K562 (cell line): Measurements from ENCODE around the gene GPATCH4. TPM values are rescaled to one million over a fixed set of nuclear protein-coding genes. Genes with fewer than 3 reads are reported as not detected.
A peak's percentile ranks its signal among the peaks of the same experiment; 100 is the strongest.

ENCODE experiments used
- CEBPG ChIP-seq, 3 experiments: fragments of 200-800 bp in 1 of 3; sonication (Bioruptor generic) in 1 of 3; sonication (generic) in 1 of 3; formaldehyde crosslinking in 1 of 3; IDR thresholded peaks in 2 of 3; conservative IDR thresholded peaks in 1 of 3; 2 replicates each; pipeline versions ENCODE4 v1.6.1 to v1.8.0; 2016 to 2022; ENCODE audit warnings: missing compliant biosample characterization in 2 of 3, missing genetic modification characterization in 2 of 3, mild to moderate bottlenecking in 1 of 3, missing genetic modification reagents in 1 of 3
- DPF2 ChIP-seq: fragments of 450-650 bp; IDR thresholded peaks from 2 replicates; pipeline ENCODE4 v1.6.1; 2016
- HEY1 ChIP-seq: fragments of 250-450 bp; sonication (Bioruptor Pico); IDR thresholded peaks from 2 replicates; pipeline ENCODE4 v1.5.0; 2020; ENCODE audit warnings: mild to moderate bottlenecking, moderate library complexity, borderline replicate concordance
- MCM2 ChIP-seq: fragments of 450-650 bp; IDR thresholded peaks from 2 replicates; pipeline ENCODE4 v1.6.1; 2017; ENCODE audit warnings: low read depth, mild to moderate bottlenecking
- NCOA4 ChIP-seq: fragments of 450-650 bp; IDR thresholded peaks from 2 replicates; pipeline ENCODE4 v1.6.1; 2018; ENCODE audit warnings: mild to moderate bottlenecking; ENCODE audit not compliant: partially characterized antibody
- NFATC3 ChIP-seq: fragments of 450-650 bp; IDR thresholded peaks from 2 replicates; pipeline ENCODE4 v1.6.1; 2017; ENCODE audit warnings: mild to moderate bottlenecking
- NFE2 ChIP-seq: IDR thresholded peaks from 2 replicates; pipeline ENCODE4 v1.6.1; 2014; ENCODE audit warnings: antibody characterized with exemption, low read depth
- RUNX1 ChIP-seq: sonication (generic); IDR thresholded peaks from 2 replicates; pipeline ENCODE4 v1.6.1; 2016; ENCODE audit warnings: antibody characterized with exemption, low read depth
- SMARCA5 ChIP-seq: fragments of 450-650 bp; IDR thresholded peaks from 2 replicates; pipeline ENCODE4 v1.6.1; 2016
- SMARCC2 ChIP-seq: fragments of 450-650 bp; IDR thresholded peaks from 2 replicates; pipeline ENCODE4 v1.6.1; 2017; ENCODE audit warnings: antibody characterized with exemption, moderate library complexity, mild to moderate bottlenecking, low read depth
- SMC3 ChIP-seq: conservative IDR thresholded peaks from 2 replicates; pipeline ENCODE4 v1.6.1; 2011; ENCODE audit warnings: low read depth, low read length, improper control_type of control experiment; ENCODE audit not compliant: insufficient read depth
- TAL1 ChIP-seq: fragments of 450-650 bp; IDR thresholded peaks from 2 replicates; pipeline ENCODE4 v1.6.1; 2016; ENCODE audit warnings: mild to moderate bottlenecking
- TBL1XR1 ChIP-seq, 2 experiments: IDR thresholded peaks; 2 replicates each; pipeline ENCODE4 v1.6.1; 2012; ENCODE audit warnings: improper control_type of control experiment in 2 of 2, low read length in 2 of 2, mild to moderate bottlenecking in 1 of 2
- YY1 ChIP-seq, 3 experiments: IDR thresholded peaks; 2 replicates each; pipeline ENCODE4 v1.6.1; 2011; ENCODE audit warnings: low read length in 2 of 3, mild to moderate bottlenecking in 2 of 3, moderate library complexity in 2 of 3, borderline replicate concordance in 1 of 3, control low read depth in 1 of 3, low read depth in 1 of 3; ENCODE audit not compliant: insufficient read depth in 3 of 3, insufficient replicate concordance in 2 of 3, control insufficient read depth in 1 of 3, insufficient read length in 1 of 3; ENCODE audit errors: extremely low read depth in 1 of 3
- ZNF121 ChIP-seq: sonication (generic); formaldehyde crosslinking; conservative IDR thresholded peaks from 2 replicates; pipeline ENCODE4 v1.8.0; 2022; ENCODE audit warnings: missing genetic modification reagents
- ZNF212 ChIP-seq: fragments of 450-650 bp; formaldehyde crosslinking; IDR thresholded peaks from 2 replicates; pipeline ENCODE4 v1.4.0; 2020; ENCODE audit warnings: mild to moderate bottlenecking
- ZNF24 ChIP-seq: fragments of 450-650 bp; IDR thresholded peaks from 2 replicates; pipeline ENCODE4 v1.6.1; 2016
- ZNF384 ChIP-seq: IDR thresholded peaks from 2 replicates; pipeline ENCODE4 v1.6.1; 2012; ENCODE audit warnings: low read depth, low read length, improper control_type of control experiment
- ZNF76 ChIP-seq: fragments of 250-450 bp; sonication (Bioruptor Pico); IDR thresholded peaks from 2 replicates; pipeline ENCODE4 v1.4.0; 2020; ENCODE audit warnings: mild to moderate bottlenecking, moderate library complexity, borderline replicate concordance
- polyA plus RNA-seq, 8 experiments: library from polyadenylated mRNA; depleted of rRNA in 4 of 8; stranded (reverse) in 5 of 8; unstranded in 3 of 8; fragments of >200 nt; fragmentation: Nextera tagmentation in 2 of 8; fragmentation: Illumina TruSeq in 1 of 8; extraction: Ambion mirVana in 2 of 8; extraction: Trizol in 1 of 8; gene quantifications; 2 replicates each; pipeline versions ENCODE4 v1.2.1 to v1.2.3, GENCODE V29; 2011 to 2014; ENCODE audit warnings: inconsistent platforms in 1 of 8, missing spikeins in 1 of 8
- total RNA-seq, 7 experiments: library from RNA; depleted of rRNA in 6 of 7; stranded (reverse); fragments of >200 nt in 6 of 7; fragmentation: Illumina TruSeq in 2 of 7; extraction: Trizol in 2 of 7; gene quantifications; 2 replicates each; pipeline versions ENCODE4 v1.2.1 to v1.2.3, GENCODE V29; 2011 to 2021; ENCODE audit warnings: low replicate concordance in 1 of 7
- TF ChIP-seq, protein P1 (sequence below): IDR thresholded peaks from 2 replicates; pipeline ENCODE4 v1.6.1; 2011; ENCODE audit warnings: borderline replicate concordance, low read depth, mild to moderate bottlenecking, moderate library complexity, low read length; ENCODE audit not compliant: insufficient read depth, poor library complexity, severe bottlenecking
- TF ChIP-seq, protein P2 (sequence below): conservative IDR thresholded peaks from 2 replicates; pipeline ENCODE4 v1.6.1; 2011; ENCODE audit warnings: low read depth, mild to moderate bottlenecking, low read length; ENCODE audit not compliant: control insufficient read depth
- TF ChIP-seq, protein P3 (sequence below): fragments of 450-650 bp; IDR thresholded peaks from one replicate; pipeline ENCODE4 v1.6.1; 2018; ENCODE audit warnings: mild to moderate bottlenecking, moderate library complexity; ENCODE audit not compliant: partially characterized antibody

Gene GPATCH4
- total and polyA plus RNA-seq, 9 of the 15 experiments (the other 6 are each of a cell fraction or from before 2014, with no cell fraction given) = 43.7 to 105 (median 76.5) TPM

GRCh38 chr1:156571261-156571852 lies 29.9 kb downstream of the GPATCH4 start (continued):
- TF ChIP-seq, protein P1, sequence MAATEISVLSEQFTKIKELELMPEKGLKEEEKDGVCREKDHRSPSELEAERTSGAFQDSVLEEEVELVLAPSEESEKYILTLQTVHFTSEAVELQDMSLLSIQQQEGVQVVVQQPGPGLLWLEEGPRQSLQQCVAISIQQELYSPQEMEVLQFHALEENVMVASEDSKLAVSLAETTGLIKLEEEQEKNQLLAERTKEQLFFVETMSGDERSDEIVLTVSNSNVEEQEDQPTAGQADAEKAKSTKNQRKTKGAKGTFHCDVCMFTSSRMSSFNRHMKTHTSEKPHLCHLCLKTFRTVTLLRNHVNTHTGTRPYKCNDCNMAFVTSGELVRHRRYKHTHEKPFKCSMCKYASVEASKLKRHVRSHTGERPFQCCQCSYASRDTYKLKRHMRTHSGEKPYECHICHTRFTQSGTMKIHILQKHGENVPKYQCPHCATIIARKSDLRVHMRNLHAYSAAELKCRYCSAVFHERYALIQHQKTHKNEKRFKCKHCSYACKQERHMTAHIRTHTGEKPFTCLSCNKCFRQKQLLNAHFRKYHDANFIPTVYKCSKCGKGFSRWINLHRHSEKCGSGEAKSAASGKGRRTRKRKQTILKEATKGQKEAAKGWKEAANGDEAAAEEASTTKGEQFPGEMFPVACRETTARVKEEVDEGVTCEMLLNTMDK = no peak
- TF ChIP-seq RUNX1 = no peak
- TF ChIP-seq MCM2 = no peak
- no peak for TF ChIP-seq SMC3
- TF ChIP-seq NCOA4 = no peak
- TF ChIP-seq CEBPG (CRISPR knock-in tag; IDR thresholded peaks at IDR 0.05) = no peak; the same call in 1 of the 2 replicates
- no peak for TF ChIP-seq CEBPG (tag; conservative IDR thresholded peaks at IDR 0.05 in 1 of 2, IDR thresholded peaks at IDR 0.05 in 1 of 2)
- TF ChIP-seq, protein P2, sequence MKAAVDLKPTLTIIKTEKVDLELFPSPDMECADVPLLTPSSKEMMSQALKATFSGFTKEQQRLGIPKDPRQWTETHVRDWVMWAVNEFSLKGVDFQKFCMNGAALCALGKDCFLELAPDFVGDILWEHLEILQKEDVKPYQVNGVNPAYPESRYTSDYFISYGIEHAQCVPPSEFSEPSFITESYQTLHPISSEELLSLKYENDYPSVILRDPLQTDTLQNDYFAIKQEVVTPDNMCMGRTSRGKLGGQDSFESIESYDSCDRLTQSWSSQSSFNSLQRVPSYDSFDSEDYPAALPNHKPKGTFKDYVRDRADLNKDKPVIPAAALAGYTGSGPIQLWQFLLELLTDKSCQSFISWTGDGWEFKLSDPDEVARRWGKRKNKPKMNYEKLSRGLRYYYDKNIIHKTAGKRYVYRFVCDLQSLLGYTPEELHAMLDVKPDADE = no peak
- TF ChIP-seq ZNF76 (CRISPR knock-in tag) = no peak
- TF ChIP-seq TAL1 = 0 out of 2 replicates have a peak, but pooled peaks have one; percentile 2
- TF ChIP-seq, protein P3, sequence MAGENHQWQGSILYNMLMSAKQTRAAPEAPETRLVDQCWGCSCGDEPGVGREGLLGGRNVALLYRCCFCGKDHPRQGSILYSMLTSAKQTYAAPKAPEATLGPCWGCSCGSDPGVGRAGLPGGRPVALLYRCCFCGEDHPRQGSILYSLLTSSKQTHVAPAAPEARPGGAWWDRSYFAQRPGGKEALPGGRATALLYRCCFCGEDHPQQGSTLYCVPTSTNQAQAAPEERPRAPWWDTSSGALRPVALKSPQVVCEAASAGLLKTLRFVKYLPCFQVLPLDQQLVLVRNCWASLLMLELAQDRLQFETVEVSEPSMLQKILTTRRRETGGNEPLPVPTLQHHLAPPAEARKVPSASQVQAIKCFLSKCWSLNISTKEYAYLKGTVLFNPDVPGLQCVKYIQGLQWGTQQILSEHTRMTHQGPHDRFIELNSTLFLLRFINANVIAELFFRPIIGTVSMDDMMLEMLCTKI = no peak
- TF ChIP-seq TBL1XR1 (IDR thresholded peaks at IDR 0.05; ENCODE audit: low read length in 2 of 2) = no peak
- 0 out of 2 replicates have a peak, but pooled peaks have one; percentile 11 for TF ChIP-seq NFE2
- no peak for TF ChIP-seq SMARCA5
- no peak for TF ChIP-seq NFATC3
- no peak for TF ChIP-seq ZNF24
- no peak for TF ChIP-seq ZNF384
- no peak for TF ChIP-seq ZNF121 (CRISPR knock-in tag)
- no peak for TF ChIP-seq SMARCC2
- TF ChIP-seq HEY1 (CRISPR knock-in tag) = no peak
- TF ChIP-seq ZNF212 (CRISPR knock-in tag) = no peak
- no peak for TF ChIP-seq YY1 (IDR thresholded peaks at IDR 0.05; ENCODE audit: borderline replicate concordance in 1 of 3, control insufficient read depth in 1 of 3, extremely low read depth in 1 of 3, insufficient read depth in 3 of 3, insufficient read length in 1 of 3, insufficient replicate concordance in 2 of 3, low read depth in 1 of 3, low read length in 2 of 3)
- TF ChIP-seq DPF2 = no peak; the same call in 1 of the 2 replicates
